ENCODE measurements around the gene NIPAL4. TPM values are rescaled to one million over a fixed set of nuclear protein-coding genes. Genes with fewer than 3 reads are reported as not detected.

The NIPAL4 gene
- total and polyA plus RNA-seq, 7 donors: 0.03 to 0.50 (median 0.34) TPM

DNA sequence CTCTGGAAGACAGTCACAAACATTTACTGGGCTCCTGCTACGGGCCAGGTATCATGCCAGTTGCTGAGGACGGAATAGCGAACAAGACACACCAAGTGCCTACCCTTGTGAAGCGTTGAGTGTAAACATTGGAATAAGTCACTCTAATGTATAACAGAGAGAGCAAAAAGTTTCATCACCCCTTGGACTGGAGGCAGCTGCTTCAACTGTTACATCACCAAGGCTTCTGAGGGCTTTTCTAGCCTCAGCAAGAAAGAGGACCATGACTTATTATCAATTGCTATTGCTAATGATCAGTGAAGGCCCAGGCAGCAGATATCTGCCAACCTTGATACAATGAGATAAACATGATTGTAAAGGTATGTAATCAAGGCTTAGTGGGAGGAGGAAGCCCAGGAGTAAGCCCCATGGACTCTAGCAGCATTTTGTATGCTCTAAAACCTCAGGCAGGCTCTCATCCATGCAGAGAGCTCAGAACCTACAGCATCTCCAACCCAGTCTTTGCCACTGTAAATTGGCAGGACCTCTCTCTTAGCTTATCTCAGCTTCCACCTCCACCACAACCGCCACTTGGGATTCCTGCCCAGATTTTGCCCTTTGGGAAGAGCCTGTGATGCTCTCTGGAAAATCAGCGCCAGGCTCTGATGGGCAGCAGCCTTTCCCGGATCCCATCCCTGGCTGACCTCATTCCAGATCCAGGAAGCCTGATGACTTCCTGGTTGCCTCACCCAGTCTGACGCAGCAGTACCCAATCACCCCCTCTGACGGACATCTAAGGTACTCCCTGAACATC, 61.1 kb downstream of the NIPAL4 start:
- intact Hi-C loops (cut with DNase I): no loop called here
- Histone ChIP-seq H3K4me1 (peaks cover 13% of the 10 kb centered on the region), H3K4me3 (no peak overlapping the region), H3K36me3 (ENCODE audit: insufficient read depth in 1 of 2, low read depth in 1 of 2) (peaks cover 0 to 9% of the 10 kb centered on the region in 2 donors), H3K27ac (no peak overlapping the region), H3K9me3 (no peaks in the 10 kb centered on the region), H3K27me3 (ENCODE audit: insufficient read depth in 3 of 3, low read length in 2 of 3) (no peaks in the 10 kb centered on the region)
- 64 to 73% (median 70%) methylated on average over 9 of the region's 9 CpGs for WGBS, 3 donors
- DNase-seq (no peak), ATAC-seq (peak in 1 of 4 donors; percentile 45)
- TF ChIP-seq, protein P1, sequence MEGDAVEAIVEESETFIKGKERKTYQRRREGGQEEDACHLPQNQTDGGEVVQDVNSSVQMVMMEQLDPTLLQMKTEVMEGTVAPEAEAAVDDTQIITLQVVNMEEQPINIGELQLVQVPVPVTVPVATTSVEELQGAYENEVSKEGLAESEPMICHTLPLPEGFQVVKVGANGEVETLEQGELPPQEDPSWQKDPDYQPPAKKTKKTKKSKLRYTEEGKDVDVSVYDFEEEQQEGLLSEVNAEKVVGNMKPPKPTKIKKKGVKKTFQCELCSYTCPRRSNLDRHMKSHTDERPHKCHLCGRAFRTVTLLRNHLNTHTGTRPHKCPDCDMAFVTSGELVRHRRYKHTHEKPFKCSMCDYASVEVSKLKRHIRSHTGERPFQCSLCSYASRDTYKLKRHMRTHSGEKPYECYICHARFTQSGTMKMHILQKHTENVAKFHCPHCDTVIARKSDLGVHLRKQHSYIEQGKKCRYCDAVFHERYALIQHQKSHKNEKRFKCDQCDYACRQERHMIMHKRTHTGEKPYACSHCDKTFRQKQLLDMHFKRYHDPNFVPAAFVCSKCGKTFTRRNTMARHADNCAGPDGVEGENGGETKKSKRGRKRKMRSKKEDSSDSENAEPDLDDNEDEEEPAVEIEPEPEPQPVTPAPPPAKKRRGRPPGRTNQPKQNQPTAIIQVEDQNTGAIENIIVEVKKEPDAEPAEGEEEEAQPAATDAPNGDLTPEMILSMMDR (IDR thresholded peaks at IDR 0.05): no peak

DNA sequence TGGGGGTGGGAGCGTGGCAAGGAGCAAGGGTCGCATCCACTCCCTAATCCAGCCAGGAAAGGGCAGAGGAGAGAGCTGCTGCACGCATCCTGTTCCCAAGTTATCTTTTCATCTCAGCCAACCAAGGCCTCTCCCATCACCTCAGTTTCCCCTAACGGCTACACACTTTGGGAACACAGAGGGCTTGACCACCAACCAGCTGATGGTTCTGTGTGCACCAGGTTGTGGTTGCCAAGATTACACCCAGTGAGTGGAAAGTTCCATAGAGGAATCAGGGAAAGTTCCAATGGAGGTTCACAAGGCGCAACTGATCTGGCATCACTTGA, 61.7 kb downstream of the NIPAL4 start:
- TF ChIP-seq, protein P1 (IDR thresholded peaks at IDR 0.05): no peak
- Histone ChIP-seq H3K27ac (no peak overlapping the region), H3K27me3 (ENCODE audit: insufficient read depth in 3 of 3, low read length in 2 of 3) (no peaks in the 10 kb centered on the region), H3K4me3 (no peak overlapping the region), H3K9me3 (no peaks in the 10 kb centered on the region), H3K4me1 (peaks cover 8% of the 10 kb centered on the region), H3K36me3 (ENCODE audit: insufficient read depth in 1 of 2, low read depth in 1 of 2) (peaks cover 0 to 9% of the 10 kb centered on the region in 2 donors)
- 85 to 94% (median 87%) methylated on average over 5 of the region's 5 CpGs for WGBS, 3 donors
- no peak for ATAC-seq
- intact Hi-C loops (cut with DNase I): no loop called here
- no peak for DNase-seq

- DNase-seq (no peak), ATAC-seq (no peak)
- Histone ChIP-seq H3K27ac (no peak overlapping the region), H3K4me1 (peaks cover 6% of the 10 kb centered on the region), H3K4me3 (no peak overlapping the region), H3K27me3 (ENCODE audit: insufficient read depth in 3 of 3, low read length in 2 of 3) (no peaks in the 10 kb centered on the region), H3K9me3 (no peaks in the 10 kb centered on the region), H3K36me3 (ENCODE audit: insufficient read depth in 1 of 2, low read depth in 1 of 2) (peaks cover 0 to 7% of the 10 kb centered on the region in 2 donors)
- TF ChIP-seq, protein P1 (IDR thresholded peaks at IDR 0.05): no peak
- WGBS, 3 donors: 58 to 85% (median 64%) methylated on average over 4 of the region's 4 CpGs
- intact Hi-C loops (cut with DNase I): no loop called here
Measured at GRCh38 chr5:157523976-157524375, 64.0 kb downstream of the NIPAL4 start.

Other genes with a start within 250 kb of the NIPAL4 start
- gene CYFIP2, start 194.1 kb upstream of the NIPAL4 start, total RNA-seq: 1 to 10 TPM; 4.9 to 8.3 (median 6.4) TPM
- gene CYFIP2, start 194.1 kb upstream of the NIPAL4 start, polyA plus RNA-seq: 1 to 10 TPM in 2 of 3 donors, under 1 TPM in 1; 0.61 to 4.8 (median 1.7) TPM
- 1 to 10 TPM; 1.4 to 4.5 (median 3.1) TPM for gene ADAM19, start 115.6 kb downstream of the NIPAL4 start, total RNA-seq
- under 1 TPM; 0.27 to 0.58 (median 0.39) TPM for gene ADAM19, start 115.6 kb downstream of the NIPAL4 start, polyA plus RNA-seq
- under 1 TPM in 1 of 4 donors, not detected in 3; 0.19 TPM for gene SOX30, start 192.2 kb downstream of the NIPAL4 start, total RNA-seq
- under 1 TPM in 2 of 3 donors, not detected in 1; 0.01 to 0.05 TPM for gene SOX30, start 192.2 kb downstream of the NIPAL4 start, polyA plus RNA-seq
- not detected for gene C5orf52, start 211.3 kb downstream of the NIPAL4 start, total RNA-seq
- not detected for gene C5orf52, start 211.3 kb downstream of the NIPAL4 start, polyA plus RNA-seq

Measured in psoas muscle (tissue), 8 donors.